ENCODE results near the gene LRRN4.

The LRRN4 gene

DNA sequence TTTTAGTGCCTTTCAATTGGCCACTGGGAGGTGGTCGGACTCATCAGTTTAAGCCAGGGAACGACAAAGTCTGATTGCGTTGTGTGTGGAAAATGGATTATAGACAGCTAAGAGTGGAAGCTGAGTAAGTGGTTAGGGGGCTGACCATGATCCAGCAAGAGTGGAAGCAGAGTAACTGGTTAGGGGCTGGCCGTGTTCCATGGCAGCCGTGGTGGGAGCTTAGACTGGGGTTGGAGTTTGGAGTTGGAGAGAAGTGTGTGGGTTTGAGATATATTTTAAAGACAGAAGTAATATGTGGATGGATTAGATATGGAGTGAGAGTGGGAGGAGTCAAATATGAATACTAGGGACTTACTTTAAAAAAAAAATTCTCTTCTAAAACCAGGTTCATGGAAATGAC is 41.7 kb downstream of the LRRN4 start:
- Histone ChIP-seq H3K27me3 (ENCODE audit: control insufficient read depth in 1 of 2, insufficient read depth in 2 of 2, low read length in 2 of 2) (no peaks in the 10 kb centered on the region), H3K9ac (ENCODE audit: low read length in 2 of 2) (no peak overlapping the region), H3K4me3 (ENCODE audit: low read length in 2 of 2) (no peak overlapping the region), H3K27ac (ENCODE audit: low read length) (no peak overlapping the region), H3K4me1 (ENCODE audit: control insufficient read depth, insufficient read depth, low read length) (peaks cover under 1% of the 10 kb centered on the region), H3K36me3 (ENCODE audit: control insufficient read depth in 2 of 2, insufficient read depth in 2 of 2, low read length in 2 of 2) (peaks cover 15 to 27% of the 10 kb centered on the region in 2 donors), H3K9me3 (ENCODE audit: control insufficient read depth in 2 of 2, low read length in 2 of 2) (no peaks in the 10 kb centered on the region)

DNA sequence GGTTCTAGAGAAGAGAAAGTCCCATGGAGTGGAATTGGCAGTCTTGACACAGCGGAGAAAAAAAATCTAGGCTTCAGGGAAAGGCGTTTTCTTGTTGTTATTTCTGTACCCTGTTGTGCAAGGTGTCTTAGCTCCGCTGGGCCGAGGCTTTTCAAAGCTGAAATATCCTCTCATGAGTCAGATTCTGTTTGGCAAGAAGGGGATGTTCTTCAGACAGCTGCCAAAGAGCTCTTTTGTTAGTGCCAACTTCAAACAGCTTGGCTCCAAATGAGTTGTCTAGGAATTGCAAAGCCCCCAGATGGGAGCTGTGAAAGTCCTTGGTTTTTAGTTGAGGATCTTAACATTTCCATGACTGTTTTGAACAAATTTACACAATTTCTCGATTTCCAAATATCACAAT is 45.6 kb downstream of the LRRN4 start:
- Histone ChIP-seq H3K27me3 (ENCODE audit: control insufficient read depth in 1 of 2, insufficient read depth in 2 of 2, low read length in 2 of 2) (no peaks in the 10 kb centered on the region), H3K4me1 (ENCODE audit: control insufficient read depth, insufficient read depth, low read length) (peaks cover 6% of the 10 kb centered on the region), H3K36me3 (ENCODE audit: control insufficient read depth in 2 of 2, insufficient read depth in 2 of 2, low read length in 2 of 2) (peaks cover 6 to 11% of the 10 kb centered on the region in 2 donors), H3K9me3 (ENCODE audit: control insufficient read depth in 2 of 2, low read length in 2 of 2) (no peaks in the 10 kb centered on the region), H3K9ac (ENCODE audit: low read length in 2 of 2) (peak overlapping the region in 1 of 2 donors; percentile 85), H3K27ac (ENCODE audit: low read length) (no peak overlapping the region), H3K4me3 (ENCODE audit: low read length in 2 of 2) (peak overlapping the region in 1 of 2 donors; percentile 16)

DNA sequence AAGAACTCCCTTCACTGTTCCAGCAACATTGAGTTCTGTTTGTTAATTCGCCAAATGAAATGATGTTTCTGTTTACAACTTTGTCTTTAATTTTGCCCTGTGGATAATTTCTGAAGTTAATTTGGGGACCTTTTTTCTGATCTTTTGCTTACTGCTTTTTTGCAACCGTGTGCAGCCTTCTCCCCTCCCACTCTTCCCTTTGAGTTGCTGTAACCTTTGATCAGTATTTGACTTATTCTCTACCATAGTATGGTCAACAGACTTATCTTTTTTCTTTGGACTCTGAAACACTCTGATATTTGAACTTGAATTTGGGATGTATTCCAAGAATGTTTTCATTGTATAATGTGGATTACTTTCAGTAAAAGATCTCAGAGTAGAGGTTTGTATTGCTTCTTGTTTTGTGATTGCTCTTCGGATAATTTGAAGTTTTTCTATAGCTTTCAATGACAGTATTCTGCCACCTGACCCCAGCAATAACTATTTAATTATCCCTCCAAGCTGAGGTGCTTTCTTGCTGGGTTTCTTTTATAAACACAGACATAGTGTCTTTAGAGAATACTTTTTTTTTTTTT is 46.2 kb downstream of the LRRN4 start:
- Histone ChIP-seq H3K27ac (ENCODE audit: low read length) (no peak overlapping the region), H3K9ac (ENCODE audit: low read length in 2 of 2) (peak overlapping the region in 1 of 2 donors; percentile 85), H3K4me3 (ENCODE audit: low read length in 2 of 2) (peak overlapping the region; percentile 82 to 90)

DNA sequence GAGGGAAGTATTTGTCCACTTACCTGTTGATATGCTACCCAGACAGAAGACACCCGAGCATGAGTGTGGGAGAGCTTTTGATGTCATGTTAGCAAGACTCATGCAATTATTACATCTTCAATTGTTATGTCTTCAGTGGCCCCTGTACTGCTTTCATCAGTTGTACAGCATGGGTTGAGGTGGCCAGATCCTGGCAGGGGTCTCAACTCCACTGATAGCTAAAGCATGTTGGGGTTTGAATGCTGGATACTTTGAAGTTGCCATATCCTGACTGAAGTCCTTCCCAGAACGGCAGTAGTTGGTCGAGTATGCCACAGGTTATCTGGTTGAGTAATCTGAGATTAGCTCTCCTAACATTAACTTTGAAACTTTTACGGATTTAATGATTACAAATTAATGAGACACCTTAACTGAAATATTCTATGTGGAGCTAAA is 46.7 kb downstream of the LRRN4 start:
- Histone ChIP-seq H3K36me3 (ENCODE audit: control insufficient read depth in 2 of 2, insufficient read depth in 2 of 2, low read length in 2 of 2) (peaks cover 6 to 8% of the 10 kb centered on the region in 2 donors), H3K9ac (ENCODE audit: low read length in 2 of 2) (peak overlapping the region; percentile 73 to 85), H3K27me3 (ENCODE audit: control insufficient read depth in 1 of 2, insufficient read depth in 2 of 2, low read length in 2 of 2) (no peaks in the 10 kb centered on the region), H3K9me3 (ENCODE audit: control insufficient read depth in 2 of 2, low read length in 2 of 2) (no peaks in the 10 kb centered on the region), H3K27ac (ENCODE audit: low read length) (no peak overlapping the region), H3K4me1 (ENCODE audit: control insufficient read depth, insufficient read depth, low read length) (peaks cover 6% of the 10 kb centered on the region), H3K4me3 (ENCODE audit: low read length in 2 of 2) (peak overlapping the region; percentile 82 to 90)

More for the DNA sequence above, 46.2 kb downstream of the LRRN4 start:
- Histone ChIP-seq H3K36me3 (ENCODE audit: control insufficient read depth in 2 of 2, insufficient read depth in 2 of 2, low read length in 2 of 2) (peaks cover 6 to 11% of the 10 kb centered on the region in 2 donors), H3K4me1 (ENCODE audit: control insufficient read depth, insufficient read depth, low read length) (peaks cover 6% of the 10 kb centered on the region), H3K27me3 (ENCODE audit: control insufficient read depth in 1 of 2, insufficient read depth in 2 of 2, low read length in 2 of 2) (no peaks in the 10 kb centered on the region), H3K9me3 (ENCODE audit: control insufficient read depth in 2 of 2, low read length in 2 of 2) (no peaks in the 10 kb centered on the region)

DNA sequence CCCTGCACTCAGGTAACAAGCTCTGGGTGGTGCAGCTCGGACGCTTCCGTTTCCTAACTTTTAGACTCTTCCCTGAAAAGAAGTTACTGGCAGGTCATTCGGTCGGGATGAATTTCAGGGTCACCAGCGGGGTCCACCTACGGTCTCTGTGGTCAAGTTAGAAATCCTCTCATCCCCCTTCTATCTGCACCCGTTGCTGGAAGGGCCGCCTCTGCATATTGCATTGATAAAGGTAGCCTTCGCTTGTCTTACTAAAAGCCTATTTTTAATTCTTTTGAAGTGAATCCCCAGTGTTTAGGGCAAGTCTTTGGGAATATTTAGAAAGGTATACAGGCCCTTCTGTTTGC is 47.3 kb downstream of the LRRN4 start:
- Histone ChIP-seq H3K9ac (ENCODE audit: low read length in 2 of 2) (peak overlapping the region; percentile 73 to 85), H3K27ac (ENCODE audit: low read length) (peak overlapping the region; percentile 66), H3K9me3 (ENCODE audit: control insufficient read depth in 2 of 2, low read length in 2 of 2) (no peaks in the 10 kb centered on the region), H3K4me3 (ENCODE audit: low read length in 2 of 2) (peak overlapping the region; percentile 82 to 90), H3K4me1 (ENCODE audit: control insufficient read depth, insufficient read depth, low read length) (peaks cover 6% of the 10 kb centered on the region), H3K27me3 (ENCODE audit: control insufficient read depth in 1 of 2, insufficient read depth in 2 of 2, low read length in 2 of 2) (no peaks in the 10 kb centered on the region), H3K36me3 (ENCODE audit: control insufficient read depth in 2 of 2, insufficient read depth in 2 of 2, low read length in 2 of 2) (peaks cover 6 to 8% of the 10 kb centered on the region in 2 donors)

DNA sequence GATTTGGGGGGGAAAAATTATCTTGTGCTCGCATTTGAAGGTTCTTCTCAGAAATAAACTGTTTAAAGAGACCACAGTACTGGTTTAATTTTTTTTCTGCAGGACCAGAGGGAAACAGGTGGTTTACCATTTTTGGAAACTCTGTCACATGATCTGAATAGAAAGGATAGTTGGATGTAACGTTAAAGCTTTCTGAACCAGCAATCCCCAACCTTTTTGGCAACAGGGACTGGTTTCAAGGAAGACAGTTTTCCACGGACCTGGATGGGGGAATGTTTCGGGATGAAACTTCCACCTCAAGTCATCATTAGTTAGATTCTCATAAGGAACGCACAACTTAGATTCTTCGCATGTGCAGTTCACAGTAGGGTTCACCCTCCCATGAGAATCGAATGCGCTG is 53.0 kb downstream of the LRRN4 start:
- Histone ChIP-seq H3K9ac (ENCODE audit: low read length in 2 of 2) (no peak overlapping the region), H3K27ac (ENCODE audit: low read length) (no peak overlapping the region), H3K27me3 (ENCODE audit: control insufficient read depth in 1 of 2, insufficient read depth in 2 of 2, low read length in 2 of 2) (no peaks in the 10 kb centered on the region), H3K4me3 (ENCODE audit: low read length in 2 of 2) (no peak overlapping the region), H3K36me3 (ENCODE audit: control insufficient read depth in 2 of 2, insufficient read depth in 2 of 2, low read length in 2 of 2) (no peaks in the 10 kb centered on the region), H3K9me3 (ENCODE audit: control insufficient read depth in 2 of 2, low read length in 2 of 2) (no peaks in the 10 kb centered on the region), H3K4me1 (ENCODE audit: control insufficient read depth, insufficient read depth, low read length) (peaks cover 3% of the 10 kb centered on the region)

DNA sequence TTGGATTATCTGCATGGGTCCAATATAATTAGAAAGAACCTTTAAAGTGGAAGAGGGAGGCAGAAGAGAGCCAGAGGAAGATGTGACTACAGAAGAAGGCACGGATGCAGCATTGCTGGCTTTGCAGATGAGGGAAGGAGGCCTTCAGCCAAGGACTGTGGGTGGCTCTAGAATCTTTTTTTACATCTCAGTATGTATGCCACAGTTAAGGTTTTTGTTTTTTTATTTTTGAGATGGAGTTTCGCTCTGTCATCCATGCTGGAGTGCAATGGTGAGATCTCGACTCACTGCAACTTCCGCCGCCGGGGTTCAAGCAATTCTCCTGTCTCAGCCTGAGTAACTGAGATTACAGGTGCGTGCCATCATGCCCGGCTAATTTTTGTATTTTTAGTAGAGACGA is 54.1 kb downstream of the LRRN4 start:
- H3K4me3 ChIP-seq (ENCODE audit: low read length in 2 of 2) = no peak overlapping the region
- no peaks in the 10 kb centered on the region for H3K9me3 ChIP-seq (ENCODE audit: control insufficient read depth in 2 of 2, low read length in 2 of 2)
- no peaks in the 10 kb centered on the region for H3K27me3 ChIP-seq (ENCODE audit: control insufficient read depth in 1 of 2, insufficient read depth in 2 of 2, low read length in 2 of 2)
- no peak overlapping the region for H3K9ac ChIP-seq (ENCODE audit: low read length in 2 of 2)
- no peaks in the 10 kb centered on the region for H3K36me3 ChIP-seq (ENCODE audit: control insufficient read depth in 2 of 2, insufficient read depth in 2 of 2, low read length in 2 of 2)
- H3K27ac ChIP-seq (ENCODE audit: low read length) = no peak overlapping the region
- no peaks in the 10 kb centered on the region for H3K4me1 ChIP-seq (ENCODE audit: control insufficient read depth, insufficient read depth, low read length)

DNA sequence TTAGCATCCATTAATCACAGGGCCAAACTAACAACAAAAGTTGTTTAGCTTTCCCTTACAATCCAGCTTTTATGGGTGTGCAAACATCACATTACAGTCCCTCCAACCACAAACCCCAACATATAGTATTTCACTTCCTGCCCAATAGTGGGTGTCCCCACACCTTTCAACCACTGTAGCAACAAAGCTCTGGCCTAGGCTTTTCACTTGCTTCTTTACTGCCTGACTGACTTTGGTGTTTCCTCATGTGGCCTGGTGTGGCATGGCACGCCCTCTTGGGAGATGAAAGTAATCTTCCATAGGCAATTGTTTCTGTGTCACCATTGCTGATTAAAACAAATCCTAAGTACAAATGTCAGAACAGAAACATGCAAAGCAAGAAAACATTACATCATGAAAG is 57.1 kb downstream of the LRRN4 start:
- Histone ChIP-seq H3K4me1 (ENCODE audit: control insufficient read depth, insufficient read depth, low read length) (no peaks in the 10 kb centered on the region), H3K27ac (ENCODE audit: low read length) (no peak overlapping the region), H3K9me3 (ENCODE audit: control insufficient read depth in 2 of 2, low read length in 2 of 2) (no peaks in the 10 kb centered on the region), H3K36me3 (ENCODE audit: control insufficient read depth in 2 of 2, insufficient read depth in 2 of 2, low read length in 2 of 2) (no peaks in the 10 kb centered on the region), H3K4me3 (ENCODE audit: low read length in 2 of 2) (no peak overlapping the region), H3K27me3 (ENCODE audit: control insufficient read depth in 1 of 2, insufficient read depth in 2 of 2, low read length in 2 of 2) (no peaks in the 10 kb centered on the region), H3K9ac (ENCODE audit: low read length in 2 of 2) (no peak overlapping the region)

DNA sequence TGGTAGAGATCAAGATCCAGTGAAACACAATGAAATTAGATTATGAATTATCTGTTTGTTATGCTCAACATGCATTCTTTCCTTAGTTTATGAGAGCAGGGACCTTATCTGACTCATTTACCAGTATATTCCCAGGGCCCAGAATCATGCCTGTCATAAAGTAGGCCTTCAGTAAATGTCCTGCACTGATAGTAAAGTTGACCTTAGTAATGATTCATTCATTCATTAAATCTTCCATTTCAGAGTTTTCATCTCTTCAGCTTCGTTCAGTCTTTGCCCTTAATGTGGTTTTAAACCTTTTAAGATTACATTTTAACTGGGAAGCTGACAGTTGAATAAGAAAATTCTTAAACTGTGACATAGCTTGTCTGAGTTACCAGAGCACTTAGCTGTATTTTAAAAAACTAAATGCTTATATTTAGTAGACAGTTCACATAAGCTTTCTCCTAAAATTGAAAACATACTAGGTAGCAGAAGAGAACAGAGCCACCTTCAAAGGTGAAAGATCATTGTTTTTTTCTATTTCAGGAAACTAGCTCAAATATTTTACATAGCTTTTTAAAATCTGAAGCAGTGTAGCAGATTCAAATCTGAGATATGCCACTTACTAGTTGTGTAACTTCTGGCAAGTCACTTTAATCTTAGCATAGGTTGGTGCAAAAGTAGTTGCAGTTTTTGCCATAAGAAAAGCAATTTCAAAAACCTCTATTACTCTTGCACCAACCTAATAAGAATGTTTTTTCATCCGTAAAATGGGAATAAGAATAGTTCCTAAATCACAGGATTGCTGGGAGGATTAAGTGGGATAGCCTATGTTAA is 62.0 kb downstream of the LRRN4 start:
- H3K36me3 ChIP-seq (ENCODE audit: control insufficient read depth in 2 of 2, insufficient read depth in 2 of 2, low read length in 2 of 2) = no peaks in the 10 kb centered on the region
- peak overlapping the region in 1 of 2 donors; percentile 25 for H3K9ac ChIP-seq (ENCODE audit: low read length in 2 of 2)
- no peaks in the 10 kb centered on the region for H3K4me1 ChIP-seq (ENCODE audit: control insufficient read depth, insufficient read depth, low read length)
- no peaks in the 10 kb centered on the region for H3K27me3 ChIP-seq (ENCODE audit: control insufficient read depth in 1 of 2, insufficient read depth in 2 of 2, low read length in 2 of 2)
- H3K27ac ChIP-seq (ENCODE audit: low read length) = peak overlapping the region; percentile 3
- H3K4me3 ChIP-seq (ENCODE audit: low read length in 2 of 2) = no peak overlapping the region
- H3K9me3 ChIP-seq (ENCODE audit: control insufficient read depth in 2 of 2, low read length in 2 of 2) = no peaks in the 10 kb centered on the region

DNA sequence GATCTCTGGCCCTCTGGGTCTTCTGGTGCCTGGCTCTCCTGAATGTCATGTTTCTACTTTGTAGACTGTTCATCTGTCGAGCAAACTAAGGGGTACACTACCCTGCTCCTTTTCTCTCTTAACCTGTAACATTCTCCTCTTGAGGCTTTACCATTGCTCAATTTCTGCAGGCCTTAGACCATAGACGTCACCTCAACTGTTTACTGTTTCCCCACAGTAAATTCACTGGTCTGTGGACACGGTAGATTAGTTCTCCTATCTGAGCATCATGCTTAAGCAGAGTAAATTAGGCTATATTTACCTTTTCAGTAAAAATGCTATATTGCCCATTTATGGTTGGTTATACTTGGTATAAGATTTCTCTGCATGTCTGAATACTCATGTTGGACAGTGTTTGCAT is 62.9 kb downstream of the LRRN4 start:
- H3K4me1 ChIP-seq (ENCODE audit: control insufficient read depth, insufficient read depth, low read length) = no peaks in the 10 kb centered on the region
- no peaks in the 10 kb centered on the region for H3K36me3 ChIP-seq (ENCODE audit: control insufficient read depth in 2 of 2, insufficient read depth in 2 of 2, low read length in 2 of 2)
- H3K27ac ChIP-seq (ENCODE audit: low read length) = peak overlapping the region; percentile 3
- no peaks in the 10 kb centered on the region for H3K27me3 ChIP-seq (ENCODE audit: control insufficient read depth in 1 of 2, insufficient read depth in 2 of 2, low read length in 2 of 2)
- no peak overlapping the region for H3K4me3 ChIP-seq (ENCODE audit: low read length in 2 of 2)
- peak overlapping the region in 1 of 2 donors; percentile 25 for H3K9ac ChIP-seq (ENCODE audit: low read length in 2 of 2)
- no peaks in the 10 kb centered on the region for H3K9me3 ChIP-seq (ENCODE audit: control insufficient read depth in 2 of 2, low read length in 2 of 2)

Data from stomach smooth muscle (tissue), 2 donors.